Right ventricle myocardium inferior (tissue), 1 donor: Measurements from ENCODE around the gene GPR17. TPM values are rescaled to one million over a fixed set of nuclear protein-coding genes. Genes with fewer than 3 reads are reported as not detected.

Source experiments
- ATAC-seq: fragments of 200-7000 bp; cut with Tn5 transposase; one replicate; pipeline ENCODE4 v1.9.1; 2020; ENCODE audit warnings: mild to moderate bottlenecking, moderate library complexity
- DNase-seq: peaks from one replicate; pipeline ENCODE4 v3.0.0; 2021; ENCODE audit errors: missing footprints
- intact Hi-C: fragments of 100-400 bp; cut with DNase I; formaldehyde crosslinking; loops from one replicate; pipeline ENCODE4 v1.11.0; 2022
- total RNA-seq: library from RNA; stranded (reverse); fragmentation: NEBNext Ultra II Directional; extraction: Animal tissue kit (Norgen Biotek cat#: 25700); gene quantifications from one replicate; pipeline ENCODE4 v1.2.1, GENCODE V29; 2021
- donor health status: DM: no; HTN: yes; CAD: no; lungs with severe emphysema.

Gene GPR17
- total RNA-seq, 1 donor from 2014 or later = 0.16 TPM

DNA sequence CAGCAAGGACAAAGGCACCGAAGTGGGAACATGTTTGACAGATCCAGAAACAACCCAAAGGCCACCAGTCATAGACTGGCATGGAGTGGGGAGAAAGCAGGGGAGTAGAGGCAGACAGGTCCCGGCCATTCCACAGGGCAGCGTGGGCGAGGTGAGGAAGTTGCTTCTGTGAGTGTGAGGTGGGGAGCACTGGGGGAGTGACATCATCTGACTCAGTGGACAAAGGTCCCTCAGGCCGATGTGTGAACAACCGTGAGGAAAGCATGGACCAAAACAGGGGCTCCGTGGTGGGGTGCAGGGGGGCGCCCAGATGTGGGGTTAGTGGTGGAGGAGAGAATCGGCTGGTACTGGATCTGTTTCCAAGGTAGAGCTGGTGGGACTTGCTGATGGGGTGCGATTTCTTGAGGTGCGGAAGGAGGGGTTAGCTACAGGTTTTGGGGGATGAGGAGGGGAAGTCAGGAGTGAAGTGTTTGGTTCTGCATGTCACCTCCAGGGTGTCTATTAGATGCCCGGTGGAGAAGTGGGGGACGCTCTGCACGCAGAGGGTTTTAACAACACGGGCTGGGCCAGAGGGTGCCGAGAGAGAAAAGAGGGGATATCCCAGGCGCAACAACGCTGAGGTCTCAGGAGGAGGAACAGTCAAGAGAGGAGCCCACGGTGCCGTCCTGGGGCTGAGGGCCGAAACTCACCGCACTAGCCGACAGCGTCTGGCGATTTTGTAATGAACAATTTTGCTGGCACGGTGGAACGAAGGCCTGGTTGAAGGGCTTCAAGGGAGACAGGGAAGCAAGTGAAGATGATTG, 52.8 kb downstream of the GPR17 start:
- DNase-seq (no peak), ATAC-seq (no peak)
- intact Hi-C loops = no loop called here

DNA sequence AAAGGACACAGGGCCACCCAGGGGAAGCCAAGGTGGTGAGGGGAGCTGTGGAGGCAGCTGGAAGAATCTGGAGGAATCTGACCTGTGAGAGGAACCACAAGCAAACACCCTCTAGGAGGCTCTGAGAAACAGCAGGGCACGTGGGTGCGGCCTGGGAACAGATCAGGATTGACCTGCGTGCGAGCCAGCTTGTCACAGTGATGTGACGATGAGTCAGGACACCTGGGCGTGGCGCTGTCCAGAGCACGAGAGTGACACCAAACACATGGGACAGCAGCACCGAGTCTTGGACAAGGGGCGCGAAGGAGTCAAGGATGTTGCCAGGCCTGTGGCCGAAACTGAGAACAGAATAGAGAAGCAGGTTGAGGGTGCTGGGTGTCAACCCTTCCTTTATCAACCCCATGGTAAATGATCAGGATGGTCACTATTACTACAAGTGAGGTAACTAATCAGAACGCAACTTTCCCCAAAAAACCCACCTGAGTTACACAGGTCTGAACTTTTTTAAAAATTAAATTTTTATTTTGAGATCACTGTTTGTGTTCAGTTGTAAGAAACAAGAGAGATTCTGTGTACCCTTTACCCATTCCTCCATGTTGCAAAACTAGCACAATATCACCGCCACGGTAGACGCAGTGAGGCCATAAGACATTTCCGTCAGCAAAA, 54.7 kb downstream of the GPR17 start:
- DNase-seq (peak; percentile 86), ATAC-seq (peak; percentile 19)
- intact Hi-C loops = loop anchor here (2.0 to 10.0 kb wide), 4 partner anchors 24 to 144 kb away; partner anchors contain the start of gene WDR33

GRCh38 chr2:127701193-127701650, 55.3 kb downstream of the GPR17 start, which contains the start of gene SFT2D3:
Gene SFT2D3 (plus strand): TSS chr2:127701497. CDS start chr2:127701529, 32 bp downstream.
- DNase-seq (peak; percentile 96), ATAC-seq (peak; percentile 92)
- intact Hi-C loops = loop anchor here (2.0 to 10.0 kb wide), 4 partner anchors 24 to 144 kb away; partner anchors contain the start of gene WDR33

GRCh38 chr2:127701651-127702394, 55.9 kb downstream of the GPR17 start:
- intact Hi-C loops = loop anchor here (2.0 to 10.0 kb wide), 4 partner anchors 25 to 143 kb away; partner anchors contain the start of gene WDR33
- peak; percentile 70 for ATAC-seq

More at GRCh38 chr2:127701651-127702394, 55.9 kb downstream of the GPR17 start:
- peak; percentile 91 for DNase-seq

Other genes starting within 250 kb of the GPR17 start
- gene PROC, start 227.7 kb upstream of the GPR17 start, total RNA-seq = not detected
- 53.0 TPM for gene IWS1, start 119.7 kb upstream of the GPR17 start, total RNA-seq
- gene MYO7B, start 110.5 kb upstream of the GPR17 start, total RNA-seq = 0.46 TPM
- 260 TPM for gene LIMS2, start 29.4 kb downstream of the GPR17 start, total RNA-seq
- 3.1 TPM for gene SFT2D3, start 55.3 kb downstream of the GPR17 start, total RNA-seq
- gene WDR33, start 165.0 kb downstream of the GPR17 start, total RNA-seq = 42.7 TPM
- 23.8 TPM for gene POLR2D, start 212.0 kb downstream of the GPR17 start, total RNA-seq
- gene AMMECR1L, start 239.8 kb downstream of the GPR17 start, total RNA-seq = 10.5 TPM